Keratinocyte (primary cell): Measurements from ENCODE around the gene GRIA4.

ENCODE experiments used
- CTCF ChIP-seq, 3 experiments: IDR thresholded peaks in 1 of 3; conservative IDR thresholded peaks in 1 of 3; optimal IDR thresholded peaks in 1 of 3; 2 replicates in 2 of 3; 3 replicates in 1 of 3; pipeline versions ENCODE3 to v1.5.1; 2011; ENCODE audit warnings: low read length in 3 of 3, mild to moderate bottlenecking in 3 of 3, moderate library complexity in 2 of 3, control low read depth in 1 of 3, inconsistent platforms in 1 of 3; ENCODE audit not compliant: insufficient read depth in 2 of 3; ENCODE audit errors: extremely low read depth in 1 of 3
- EZH2 ChIP-seq: IDR thresholded peaks from one replicate; pipeline ENCODE4 v1.6.1; 2012; ENCODE audit warnings: inconsistent platforms, mild to moderate bottlenecking, low read length, moderate library complexity

DNA sequence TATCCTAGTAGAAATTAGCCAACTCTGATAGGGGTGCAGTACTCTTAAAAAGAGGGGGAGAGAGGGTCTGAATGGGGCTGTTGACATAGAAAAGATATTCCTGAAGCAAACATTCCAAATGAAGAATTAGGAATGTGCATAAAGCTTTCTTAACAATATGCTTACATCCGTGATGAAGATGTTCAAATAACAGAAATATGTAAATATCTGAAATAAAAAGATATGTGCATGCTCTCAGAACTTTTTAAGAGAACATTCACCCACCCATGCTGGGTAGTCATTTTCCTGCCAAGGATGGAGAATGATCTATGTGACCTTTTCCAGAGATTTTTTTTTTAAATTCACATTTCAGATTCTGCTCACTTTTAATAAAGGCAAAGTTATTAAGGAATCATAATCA, 80.6 kb downstream of the GRIA4 start:
- TF ChIP-seq CTCF (optimal IDR thresholded peaks at IDR 0.05 in 1 of 3, IDR thresholded peaks at IDR 0.05 in 1 of 3, conservative IDR thresholded peaks at IDR 0.05 in 1 of 3; ENCODE audit: extremely low read depth in 1 of 3, insufficient read depth in 2 of 3, low read length in 3 of 3) (no peak), EZH2 (no peak)
